SKM-1 (cell line): ENCODE measurements around the gene PDZD4.

Source experiments
- DNase-seq: peaks from one replicate; lab custom pipeline; 2025; ENCODE audit not compliant: unreplicated experiment; lab: John Stamatoyannopoulos, UW

The PDZD4 gene

DNA sequence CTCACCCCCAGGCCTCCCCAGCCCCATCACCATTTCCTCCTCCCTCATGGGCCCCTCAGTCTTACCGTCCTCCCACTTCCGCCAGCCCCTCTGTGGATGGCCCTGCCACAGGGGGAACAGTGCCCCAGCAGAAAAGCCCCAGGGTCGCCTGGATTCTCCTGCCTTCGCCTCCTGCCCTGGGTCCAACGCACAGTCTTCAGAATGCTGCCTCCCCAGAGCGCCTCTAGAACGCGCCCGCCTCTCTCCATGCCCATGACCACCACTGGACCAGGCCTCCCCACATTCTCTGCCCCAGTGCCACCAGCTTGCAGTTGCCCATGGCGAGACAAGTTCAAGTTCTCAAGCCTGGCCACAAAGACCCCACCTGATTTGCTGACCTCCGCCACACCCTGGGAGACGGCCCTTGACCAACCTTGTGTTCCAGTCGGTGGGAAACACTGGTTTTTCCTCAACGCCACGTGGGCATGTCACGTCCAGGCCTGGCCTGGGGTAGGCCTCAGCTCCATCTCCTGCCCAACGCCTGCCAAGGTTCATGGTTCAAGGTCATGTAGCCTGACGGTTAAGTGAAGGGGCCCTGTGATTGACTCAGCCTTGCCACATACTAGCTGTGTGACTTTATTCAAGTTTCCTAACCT, 66.9 kb downstream of the PDZD4 start:
- no peak for DNase-seq

DNA sequence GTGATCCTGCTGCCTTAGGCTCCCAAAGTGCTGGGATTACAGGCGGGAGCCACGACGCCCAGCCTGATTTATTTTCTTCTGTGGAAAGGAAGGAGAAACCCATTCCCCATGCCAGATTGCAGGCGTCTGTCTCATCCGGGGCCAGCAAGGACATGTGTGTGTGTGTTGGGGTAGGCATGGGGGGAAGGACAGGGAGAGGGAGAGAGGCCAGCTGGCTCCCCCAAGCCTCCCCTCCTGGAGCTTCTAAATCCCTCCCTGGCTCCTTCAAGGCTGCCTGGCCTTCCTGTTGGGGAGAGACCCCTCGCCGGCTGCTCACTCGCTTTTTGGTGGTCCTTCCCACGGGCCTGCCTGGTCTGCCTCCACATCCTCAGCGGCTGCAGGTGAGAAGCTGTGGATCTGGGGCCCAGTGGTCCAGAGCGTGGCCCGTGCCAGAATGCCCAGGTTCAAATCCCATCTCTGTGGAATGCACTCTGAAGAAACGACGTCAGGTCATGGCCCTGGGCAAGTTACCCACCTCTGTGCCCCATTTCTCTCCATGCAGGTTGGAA, 67.6 kb downstream of the PDZD4 start:
- no peak for DNase-seq

DNA sequence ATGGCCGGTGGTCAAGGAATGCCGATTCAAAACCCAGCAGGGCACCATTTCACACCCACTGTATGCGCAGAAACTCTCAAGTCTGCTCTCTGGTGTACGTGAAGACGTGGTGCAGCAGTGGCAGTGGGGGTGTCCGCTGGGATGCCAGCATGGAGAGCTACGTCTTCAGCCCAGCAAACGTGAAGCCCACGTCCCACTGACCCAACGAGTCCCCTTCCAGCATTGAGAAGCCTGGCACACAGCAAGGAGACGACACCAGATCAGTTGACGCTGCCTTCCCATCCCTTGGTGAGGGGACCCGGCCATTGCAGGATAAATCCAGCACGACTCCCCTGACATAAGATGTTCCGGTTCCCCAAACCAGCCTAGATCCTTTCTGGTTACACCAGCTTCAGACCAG, 68.5 kb downstream of the PDZD4 start:
- no peak for DNase-seq

DNA sequence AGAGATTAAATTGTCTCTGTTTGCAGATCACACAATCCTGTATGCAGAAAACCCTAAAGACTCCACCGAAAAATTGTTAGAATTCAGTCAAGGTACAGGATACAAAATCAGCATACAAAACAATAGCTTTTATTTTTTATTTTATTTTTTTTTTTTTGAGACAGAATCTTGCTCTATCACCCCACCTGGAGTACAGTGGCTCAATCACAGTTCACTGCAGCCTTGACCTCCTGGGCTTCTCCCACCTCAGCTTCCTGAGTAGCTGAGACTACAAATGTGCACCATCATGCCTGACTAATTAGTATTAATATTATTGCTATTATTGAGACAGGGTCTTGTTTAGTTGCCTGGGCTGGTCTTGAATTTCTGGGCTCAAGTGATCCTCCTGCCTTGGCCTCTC, 75.2 kb downstream of the PDZD4 start:
- no peak for DNase-seq
